ENCODE measurements around the gene ANKFY1. TPM values are rescaled to one million over a fixed set of nuclear protein-coding genes. Genes with fewer than 3 reads are reported as not detected.
A peak's percentile ranks its signal among the peaks of the same experiment; 100 is the strongest.

ANKFY1 gene
- 28.8 and 29.5 TPM in 2 replicates for total RNA-seq (2014; rRNA removed; shearing (Covaris generic))

DNA sequence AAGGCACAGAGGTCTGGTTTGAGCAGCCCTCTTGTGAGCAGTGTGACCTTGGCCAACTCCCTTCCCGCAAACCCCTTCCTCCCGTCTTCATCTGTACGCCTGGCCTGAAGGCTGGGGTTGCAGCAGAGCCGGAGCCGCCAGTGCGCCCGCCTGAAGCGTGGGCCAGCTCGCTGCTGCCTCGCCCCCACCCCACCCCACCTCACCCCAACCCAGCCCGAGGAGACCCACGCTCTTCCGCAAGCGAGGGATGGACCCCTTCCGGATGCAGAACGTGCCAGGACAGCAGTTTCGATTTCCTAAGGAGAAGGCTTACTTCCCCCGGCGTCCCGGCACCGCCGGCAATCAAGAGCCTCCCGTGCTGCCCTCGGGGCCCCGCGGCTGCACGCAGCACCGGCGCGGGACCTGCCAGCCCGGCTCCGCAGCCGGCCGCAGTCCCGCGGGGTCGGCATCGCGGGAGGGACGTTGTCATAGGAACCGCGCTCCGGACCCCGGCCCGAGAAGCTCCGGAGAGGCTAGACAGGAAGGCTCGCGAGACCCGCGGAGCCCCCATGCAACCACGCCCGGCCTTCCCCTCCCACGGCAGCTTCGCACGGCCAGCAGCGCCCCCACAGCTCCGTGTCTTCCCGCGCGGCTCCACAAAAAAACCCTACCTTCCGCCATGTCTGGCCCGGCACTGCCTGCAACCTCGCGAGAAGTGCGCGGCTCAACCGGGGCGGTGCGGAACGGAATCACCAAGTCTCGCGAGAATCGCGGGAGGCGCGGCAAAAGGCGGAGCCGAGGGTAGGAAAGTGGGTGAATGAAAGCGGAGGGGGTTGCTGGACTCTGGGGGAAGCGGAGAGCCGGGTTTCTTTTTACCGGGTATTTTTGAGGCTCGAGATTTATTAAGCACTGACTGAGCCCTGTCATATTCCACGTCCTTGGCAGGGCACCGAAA lies at the start of gene ANKFY1:
TSS of gene ANKFY1 (minus strand) at position 698 of the 934 bp plus-strand sequence. CDS start at position 660, 38 bp downstream.
- Histone ChIP-seq H3K4me3 (peak within 1 kb of the TSS; percentile 97), H3K27me3 (replicated peaks) (no peaks in the 10 kb centered on the region), H3K4me1 (replicated peaks) (peaks cover 15% of the 10 kb centered on the region), H3K27ac (peak within 1 kb of the TSS; percentile 76), H3K36me3 (peaks cover 54% of the 10 kb centered on the region), H3K9me3 (replicated peaks) (peaks cover 13% of the 10 kb centered on the region)
- peak; percentile 91 to 95 for DNase-seq (ENCODE audit: low read depth in 1 of 2, low spot score in 2 of 2)

GRCh38 chr17:4310354-4311060 lies 46.7 kb upstream of the ANKFY1 start:
- no peaks in the 10 kb centered on the region for H3K27me3 ChIP-seq (replicated peaks)
- peaks cover 5% of the 10 kb centered on the region; the same call in 1 of the 2 replicates for H3K36me3 ChIP-seq
- peak in 1 of 2 experiments; percentile 55 for DNase-seq (ENCODE audit: low read depth in 1 of 2, low spot score in 2 of 2)
- H3K4me1 ChIP-seq (replicated peaks) = peaks cover 23% of the 10 kb centered on the region
- no peaks in the 10 kb centered on the region; the same call in 1 of the 2 replicates for H3K9me3 ChIP-seq (replicated peaks)
- no peak overlapping the region for H3K27ac ChIP-seq
- H3K4me3 ChIP-seq = no peak overlapping the region

DNA sequence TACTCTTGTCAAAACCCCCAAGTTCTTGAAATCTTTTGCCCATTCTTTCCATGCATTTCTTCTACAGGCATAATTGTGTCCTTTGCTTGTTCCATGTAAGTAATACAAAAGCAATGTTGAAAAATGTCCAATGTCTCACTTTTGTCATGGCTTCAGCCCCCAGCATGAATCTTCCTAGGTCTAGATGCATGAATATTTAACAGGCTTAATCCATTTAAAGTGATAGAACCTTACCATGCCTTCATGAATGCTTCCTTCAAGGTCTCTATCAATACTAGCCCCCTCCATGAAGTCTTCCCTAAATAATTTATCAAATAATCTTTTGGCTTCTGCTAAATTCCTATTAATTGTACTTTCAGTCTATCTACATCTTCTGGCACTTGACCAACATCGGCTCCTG lies 46.1 kb upstream of the ANKFY1 start:
- Histone ChIP-seq H3K4me1 (replicated peaks) (peaks cover 23% of the 10 kb centered on the region), H3K27ac (no peak overlapping the region), H3K36me3 (peaks cover 5% of the 10 kb centered on the region; the same call in 1 of the 2 replicates), H3K4me3 (no peak overlapping the region), H3K27me3 (replicated peaks) (no peaks in the 10 kb centered on the region), H3K9me3 (replicated peaks) (no peaks in the 10 kb centered on the region; the same call in 1 of the 2 replicates)
- no peak for DNase-seq (ENCODE audit: low read depth in 1 of 2, low spot score in 2 of 2)

DNA sequence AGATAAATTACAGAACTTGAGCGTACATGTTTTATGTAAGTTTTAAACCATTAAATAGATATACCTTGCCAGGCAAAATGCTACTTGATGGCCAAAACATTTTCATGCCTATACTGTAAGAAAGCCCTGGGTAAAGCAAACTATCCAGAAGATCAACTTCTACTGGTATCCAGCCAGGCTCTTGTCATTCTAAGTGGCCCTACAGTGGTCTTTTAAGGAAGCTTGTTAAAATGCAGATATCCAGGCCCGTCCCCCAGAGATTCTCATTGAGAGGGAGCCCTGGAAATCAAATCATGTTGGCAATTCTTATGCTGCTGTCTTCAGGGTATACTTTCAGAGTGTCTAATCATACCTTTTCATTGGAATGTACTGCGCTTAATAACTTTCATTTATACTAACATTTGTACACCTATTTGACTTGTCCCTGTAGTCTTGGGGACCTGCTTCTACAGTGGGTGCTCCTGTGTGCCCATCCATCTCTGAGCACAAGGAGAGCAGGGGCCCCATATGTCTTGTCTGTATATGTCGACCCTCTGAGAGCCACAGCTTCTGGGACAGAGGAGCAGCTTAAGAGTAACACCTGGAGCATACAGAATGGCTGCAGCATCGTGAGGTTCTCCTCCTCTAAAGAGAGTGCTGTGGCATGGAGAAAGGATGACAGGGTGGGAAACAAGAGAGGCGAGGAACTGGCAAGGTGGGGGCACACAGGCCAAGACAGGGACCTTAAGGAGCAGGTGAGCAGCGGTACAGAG lies 43.6 kb upstream of the ANKFY1 start:
- H3K27me3 ChIP-seq (replicated peaks) = no peaks in the 10 kb centered on the region
- no peaks in the 10 kb centered on the region; the same call in 1 of the 2 replicates for H3K9me3 ChIP-seq (replicated peaks)
- no peak for DNase-seq (ENCODE audit: low read depth in 1 of 2, low spot score in 2 of 2)
- no peak overlapping the region for H3K27ac ChIP-seq
- peaks cover 18% of the 10 kb centered on the region for H3K36me3 ChIP-seq
- peaks cover 23% of the 10 kb centered on the region for H3K4me1 ChIP-seq (replicated peaks)
- H3K4me3 ChIP-seq = no peak overlapping the region

DNA sequence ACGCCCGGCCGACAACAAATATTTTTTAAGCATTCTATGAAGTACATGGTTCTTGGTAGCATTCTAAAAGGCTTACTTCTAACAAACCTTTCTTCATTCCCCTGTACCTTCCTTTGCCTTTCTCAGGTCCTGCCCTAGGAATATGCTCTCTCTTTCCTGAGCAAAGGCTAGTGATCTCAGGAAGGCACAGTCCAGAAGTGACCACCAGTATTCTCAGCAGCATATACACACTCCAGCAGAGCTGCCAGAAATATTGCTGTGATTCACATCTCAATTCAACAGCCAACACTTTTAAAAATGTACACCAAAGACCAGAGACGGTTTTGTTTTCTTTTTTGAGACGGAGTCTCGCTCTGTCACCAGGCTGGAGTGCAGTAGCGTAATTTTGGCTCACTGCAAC lies 41.4 kb upstream of the ANKFY1 start:
- DNase-seq (ENCODE audit: low read depth in 1 of 2, low spot score in 2 of 2) = no peak
- no peaks in the 10 kb centered on the region for H3K27me3 ChIP-seq (replicated peaks)
- H3K4me3 ChIP-seq = no peak overlapping the region
- H3K9me3 ChIP-seq (replicated peaks) = no peaks in the 10 kb centered on the region
- no peak overlapping the region for H3K27ac ChIP-seq
- H3K4me1 ChIP-seq (replicated peaks) = peaks cover 10% of the 10 kb centered on the region
- peaks cover 24% of the 10 kb centered on the region for H3K36me3 ChIP-seq

GRCh38 chr17:4304417-4305027 lies 40.7 kb upstream of the ANKFY1 start:
- DNase-seq (ENCODE audit: low read depth in 1 of 2, low spot score in 2 of 2) = peak in 1 of 2 experiments; percentile 21
- Histone ChIP-seq H3K4me1 (replicated peaks) (peaks cover 4% of the 10 kb centered on the region; the same call in 1 of the 2 replicates), H3K9me3 (replicated peaks) (no peaks in the 10 kb centered on the region), H3K4me3 (no peak overlapping the region), H3K36me3 (peaks cover 24% of the 10 kb centered on the region), H3K27me3 (replicated peaks) (no peaks in the 10 kb centered on the region), H3K27ac (no peak overlapping the region)

DNA sequence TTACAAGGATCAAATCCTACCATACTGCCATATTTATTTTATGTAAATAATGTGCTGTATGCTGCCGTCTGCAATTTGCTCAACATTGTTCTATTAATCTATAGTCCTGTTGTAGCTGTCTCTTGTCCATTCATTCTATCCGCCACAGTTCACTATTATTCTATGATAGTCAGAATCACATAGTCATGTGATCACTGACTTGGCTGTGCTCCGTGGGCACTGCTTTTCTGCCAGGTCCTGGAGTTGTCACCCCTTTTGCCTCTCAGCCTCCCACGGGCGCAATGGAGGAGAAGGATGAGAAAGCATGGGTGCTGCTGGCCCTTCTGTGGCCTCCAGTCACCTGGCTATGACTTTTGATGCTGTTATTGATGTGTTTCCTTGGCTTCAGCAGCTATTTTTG lies 37.3 kb upstream of the ANKFY1 start:
- no peak for DNase-seq (ENCODE audit: low read depth in 1 of 2, low spot score in 2 of 2)
- Histone ChIP-seq H3K27ac (no peak overlapping the region), H3K36me3 (peaks cover 27% of the 10 kb centered on the region), H3K4me1 (replicated peaks) (peaks cover 12% of the 10 kb centered on the region), H3K27me3 (replicated peaks) (no peaks in the 10 kb centered on the region), H3K9me3 (replicated peaks) (no peaks in the 10 kb centered on the region), H3K4me3 (no peak overlapping the region)

DNA sequence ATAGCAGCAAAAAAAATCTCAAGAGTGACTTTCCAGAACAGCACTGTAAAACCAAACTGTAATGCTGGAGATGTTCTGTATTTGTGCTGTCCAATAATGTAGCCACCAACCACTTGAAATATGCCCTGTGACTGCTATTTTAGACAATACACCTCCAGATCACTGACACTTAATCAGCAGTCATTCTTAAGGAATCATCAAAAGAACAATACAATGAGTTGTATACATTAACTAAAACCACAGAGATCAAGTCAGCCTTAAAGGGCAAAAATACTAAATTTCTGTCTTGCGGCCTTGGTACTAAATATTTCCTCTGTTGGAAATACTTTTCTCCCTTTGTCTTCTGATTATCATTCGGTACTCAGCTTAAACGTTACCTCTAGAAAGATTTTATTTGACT lies 33.6 kb upstream of the ANKFY1 start:
- Histone ChIP-seq H3K4me3 (no peak overlapping the region), H3K36me3 (peaks cover 25% of the 10 kb centered on the region), H3K27me3 (replicated peaks) (no peaks in the 10 kb centered on the region), H3K4me1 (replicated peaks) (peaks cover 12% of the 10 kb centered on the region), H3K27ac (no peak overlapping the region), H3K9me3 (replicated peaks) (no peaks in the 10 kb centered on the region)
- peak in 1 of 2 experiments; percentile 33 for DNase-seq (ENCODE audit: low read depth in 1 of 2, low spot score in 2 of 2)

DNA sequence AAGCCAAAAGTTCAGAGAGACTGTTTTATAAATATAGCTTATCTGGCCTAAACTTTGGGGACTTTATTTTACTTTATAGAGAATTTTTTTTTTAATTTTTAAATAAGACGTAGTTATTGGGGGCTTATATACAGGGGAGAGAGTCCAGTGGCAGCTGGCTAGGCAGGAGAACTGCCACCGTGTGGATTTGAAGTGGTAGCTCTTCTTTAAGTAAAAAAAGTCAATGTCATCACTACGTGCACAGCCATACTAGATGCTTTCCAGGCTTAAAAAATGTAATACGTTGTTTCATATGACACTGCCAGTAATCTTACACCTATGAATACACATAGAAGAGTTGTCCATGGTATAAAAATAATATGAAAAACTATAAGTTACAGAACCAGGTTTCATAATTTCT lies 31.9 kb upstream of the ANKFY1 start:
- H3K4me1 ChIP-seq (replicated peaks) = peaks cover 12% of the 10 kb centered on the region
- H3K27me3 ChIP-seq (replicated peaks) = no peaks in the 10 kb centered on the region
- H3K4me3 ChIP-seq = no peak overlapping the region
- H3K9me3 ChIP-seq (replicated peaks) = no peaks in the 10 kb centered on the region
- peaks cover 19% of the 10 kb centered on the region; the same call in 1 of the 2 replicates for H3K36me3 ChIP-seq
- DNase-seq (ENCODE audit: low read depth in 1 of 2, low spot score in 2 of 2) = no peak
- H3K27ac ChIP-seq = no peak overlapping the region

GRCh38 chr17:4293572-4293971 lies 29.8 kb upstream of the ANKFY1 start:
- peaks cover 12% of the 10 kb centered on the region for H3K4me1 ChIP-seq (replicated peaks)
- peaks cover 24% of the 10 kb centered on the region for H3K36me3 ChIP-seq
- no peaks in the 10 kb centered on the region for H3K27me3 ChIP-seq (replicated peaks)
- no peak overlapping the region for H3K27ac ChIP-seq
- DNase-seq (ENCODE audit: low read depth in 1 of 2, low spot score in 2 of 2) = no peak
- H3K4me3 ChIP-seq = no peak overlapping the region
- no peaks in the 10 kb centered on the region for H3K9me3 ChIP-seq (replicated peaks)

DNA sequence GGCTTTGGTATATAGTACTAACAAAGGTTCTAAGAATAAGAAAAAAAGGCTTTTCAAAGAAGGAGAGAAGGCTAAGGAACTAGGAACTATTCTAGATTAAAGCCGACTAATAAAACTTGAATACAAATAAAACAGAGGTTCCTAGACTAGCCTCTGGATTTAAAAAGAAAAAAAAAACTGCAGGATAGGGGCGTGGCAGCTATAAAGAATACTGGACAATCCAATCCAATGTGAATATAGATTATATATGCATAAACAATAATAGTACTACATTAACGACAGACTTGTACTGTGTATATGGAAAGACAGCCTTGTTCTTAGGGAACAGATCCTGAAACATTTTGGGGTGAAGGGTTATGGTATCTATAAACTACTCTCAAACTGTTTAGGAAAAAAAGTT lies 23.9 kb upstream of the ANKFY1 start:
- no peaks in the 10 kb centered on the region for H3K9me3 ChIP-seq (replicated peaks)
- H3K4me1 ChIP-seq (replicated peaks) = no peaks in the 10 kb centered on the region

DNA sequence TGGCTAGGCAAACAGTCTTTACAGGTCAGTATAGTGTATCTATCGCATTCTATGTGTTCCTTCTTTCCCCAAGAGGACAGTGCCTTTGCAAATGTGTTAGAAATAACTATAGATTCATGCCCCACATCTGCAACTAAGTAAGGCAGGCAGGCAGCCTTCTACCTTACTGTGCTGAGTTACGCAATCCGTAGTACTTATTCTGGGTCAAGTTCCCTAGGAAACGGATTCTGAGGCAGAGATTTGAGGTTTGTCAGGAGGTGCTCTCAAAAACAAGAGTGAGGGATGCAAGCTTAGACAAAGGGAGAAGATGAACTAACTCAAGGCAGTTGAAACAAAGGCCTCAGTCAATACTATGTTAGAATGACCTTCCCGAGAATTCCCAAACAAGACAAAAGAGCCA lies 12.7 kb upstream of the ANKFY1 start:
- Histone ChIP-seq H3K4me1 (replicated peaks) (no peaks in the 10 kb centered on the region), H3K4me3 (no peak overlapping the region), H3K27me3 (replicated peaks) (no peaks in the 10 kb centered on the region), H3K27ac (no peak overlapping the region), H3K9me3 (replicated peaks) (no peaks in the 10 kb centered on the region), H3K36me3 (peaks cover 27% of the 10 kb centered on the region)
- DNase-seq (ENCODE audit: low read depth in 1 of 2, low spot score in 2 of 2) = no peak

More for the DNA sequence above, 23.9 kb upstream of the ANKFY1 start:
- Histone ChIP-seq H3K36me3 (peaks cover 13% of the 10 kb centered on the region; the same call in 1 of the 2 replicates), H3K27me3 (replicated peaks) (no peaks in the 10 kb centered on the region), H3K4me3 (no peak overlapping the region), H3K27ac (no peak overlapping the region)
- no peak for DNase-seq (ENCODE audit: low read depth in 1 of 2, low spot score in 2 of 2)

DNA sequence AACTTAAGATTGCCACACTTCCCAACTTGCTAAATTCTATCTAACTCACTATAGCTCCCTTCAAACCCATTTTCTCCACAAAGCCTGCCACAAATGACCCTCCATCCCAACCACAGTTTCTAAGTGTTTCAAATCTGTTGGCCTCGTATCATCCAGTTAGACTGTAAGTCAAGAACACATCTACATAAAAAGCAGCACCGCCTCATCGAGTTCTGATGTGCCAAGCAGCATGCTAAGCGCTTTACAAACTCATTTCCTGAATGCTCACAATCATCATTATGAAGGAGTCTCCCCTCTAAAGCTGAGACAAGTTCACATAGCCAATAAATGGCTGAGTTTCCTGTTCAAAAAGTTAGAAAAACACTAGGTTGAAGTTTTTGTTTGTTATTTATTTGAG lies 9.2 kb upstream of the ANKFY1 start:
- Histone ChIP-seq H3K27ac (no peak overlapping the region), H3K27me3 (replicated peaks) (no peaks in the 10 kb centered on the region), H3K4me1 (replicated peaks) (no peaks in the 10 kb centered on the region), H3K4me3 (no peak overlapping the region), H3K36me3 (peaks cover 30% of the 10 kb centered on the region), H3K9me3 (replicated peaks) (no peaks in the 10 kb centered on the region)
- DNase-seq (ENCODE audit: low read depth in 1 of 2, low spot score in 2 of 2) = no peak

Measured in SJSA1 (cell line).